ENCODE measurements around the gene TRIM7. TPM values are rescaled to one million over a fixed set of nuclear protein-coding genes. Genes with fewer than 3 reads are reported as not detected.
A peak's percentile ranks its signal among the peaks of the same experiment; 100 is the strongest.

TRIM7 gene
- total and polyA plus RNA-seq, 2 of the 4 experiments (the other 2 are of a cell fraction) = 0.54 to 1.0 TPM

DNA sequence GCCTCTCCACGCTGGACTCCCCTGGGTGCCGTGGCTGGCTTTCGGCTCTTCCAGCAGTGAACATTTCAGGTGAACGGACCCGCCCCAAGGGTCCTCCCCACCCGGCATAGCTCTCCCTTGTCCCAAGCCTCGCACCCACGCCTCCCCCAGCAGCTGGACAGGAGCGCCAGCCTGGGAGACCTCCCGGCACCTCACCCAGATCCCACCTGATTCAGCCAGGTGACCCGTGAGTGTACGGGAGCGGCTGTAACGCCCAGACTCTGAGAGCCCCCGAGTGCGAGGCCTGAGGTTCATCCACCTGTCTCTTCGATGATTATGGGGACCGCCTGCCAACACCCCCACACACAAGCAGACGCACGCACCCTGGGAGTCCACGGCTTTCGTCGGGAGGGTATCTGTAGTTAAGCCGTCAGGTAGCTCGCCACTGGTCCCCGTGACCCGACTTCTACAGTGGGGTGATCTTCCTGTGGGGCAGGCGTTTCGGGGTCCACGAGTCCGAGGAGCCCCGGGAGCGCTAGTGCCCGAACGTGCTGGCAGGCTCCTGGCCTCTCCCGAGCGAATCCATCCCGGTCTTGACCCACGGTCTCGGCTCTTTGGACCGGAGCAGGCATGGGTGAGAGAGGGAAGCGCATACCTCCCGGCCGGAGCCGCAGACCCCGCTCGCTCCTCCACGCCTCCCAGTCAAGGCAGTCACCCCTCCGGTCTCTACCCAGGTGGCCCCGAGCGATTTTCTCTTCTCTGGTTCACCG lies 14.9 kb downstream of the TRIM7 start:
- CTCF ChIA-PET = interaction anchor here (1.0 to 2.5 kb wide), 2 partner anchors 17 to 91 kb away, joined by 3 to 10 read pairs; no protein-coding TSS in a partner anchor

More for the DNA sequence above, 14.9 kb downstream of the TRIM7 start:
- BruUV-seq (replicated peaks) = no TSS peak
- POLR2A ChIA-PET (ENCODE audit: unreplicated experiment) = no interaction called here
- H3K56ac ChIP-seq (ENCODE audit: extremely low read depth, insufficient read depth, low read length) = no peak overlapping the region
- peaks cover 4% of the 10 kb centered on the region for H3K4me1 ChIP-seq (ENCODE audit: control insufficient read depth, insufficient read depth, low read length)
- no peak overlapping the region for H3K23ac ChIP-seq (ENCODE audit: low read depth, low read length)
- no peak overlapping the region for H2AK5ac ChIP-seq (ENCODE audit: low read depth, low read length)
- H2AFZ ChIP-seq (replicated peaks; ENCODE audit: low read length, poor library complexity) = peak overlapping the region; percentile 99
- in situ Hi-C loops (cut with MboI; ENCODE audit: low sequenced_read_pairs) = loop anchor here (5.0 to 10.0 kb wide), 2 partner anchors 67 to 385 kb away; partner anchors contain the start of gene MGAT1
- no peaks in the 10 kb centered on the region for H3K27me3 ChIP-seq (ENCODE audit: control insufficient read depth, insufficient read depth, low read length)
- H3K36me3 ChIP-seq (ENCODE audit: control insufficient read depth, insufficient read depth, low read length) = no peaks in the 10 kb centered on the region
- H2AK9ac ChIP-seq (replicated peaks; ENCODE audit: low read depth, low read length, poor library complexity) = peak overlapping the region; percentile 81
- H3K9me1 ChIP-seq (ENCODE audit: insufficient read depth, low read length) = peaks cover 5% of the 10 kb centered on the region
- H2BK15ac ChIP-seq (ENCODE audit: low read depth, low read length) = no peak overlapping the region
- H4K20me1 ChIP-seq (ENCODE audit: insufficient read depth, low read length) = peaks cover 12% of the 10 kb centered on the region
- no peak overlapping the region for H3K14ac ChIP-seq (replicated peaks; ENCODE audit: low read depth, low read length)
- peak overlapping the region; percentile 10 for H3K9ac ChIP-seq (ENCODE audit: low read depth, low read length)
- no peak overlapping the region for H4K5ac ChIP-seq (ENCODE audit: low read depth, low read length)
- ATAC-seq (ENCODE audit: low read depth) (no peak), DNase-seq (no peak)
- 4% methylated on average over 12 of the region's 52 CpGs; no CpG with 5 or more reads in 1 of the 2 experiments for WGBS, 2 experiments (ENCODE audit: extremely low coverage in 2 of 2, insufficient read length in 1 of 2)
- TF ChIP-seq CEBPB (IDR thresholded peaks at IDR 0.05; ENCODE audit: low read depth, low read length) (no peak), MXI1 (IDR thresholded peaks at IDR 0.05; ENCODE audit: borderline replicate concordance, low read depth, low read length) (no peak), BHLHE40 (IDR thresholded peaks at IDR 0.05; ENCODE audit: low read depth, low read length) (no peak), MAZ (IDR thresholded peaks at IDR 0.05; ENCODE audit: borderline replicate concordance, low read depth, low read length) (no peak), NFE2L2 (IDR thresholded peaks at IDR 0.05; ENCODE audit: low read depth, low read length) (no peak), RCOR1 (IDR thresholded peaks at IDR 0.05; ENCODE audit: insufficient replicate concordance, low read length) (no peak), POLR2A (IDR thresholded peaks at IDR 0.05; ENCODE audit: low read depth, low read length) (no peak), FOS (IDR thresholded peaks at IDR 0.05; ENCODE audit: low read depth, low read length) (no peak), SMC3 (IDR thresholded peaks at IDR 0.05; ENCODE audit: low read depth, low read length) (no peak)
- TF ChIP-seq, protein P1, sequence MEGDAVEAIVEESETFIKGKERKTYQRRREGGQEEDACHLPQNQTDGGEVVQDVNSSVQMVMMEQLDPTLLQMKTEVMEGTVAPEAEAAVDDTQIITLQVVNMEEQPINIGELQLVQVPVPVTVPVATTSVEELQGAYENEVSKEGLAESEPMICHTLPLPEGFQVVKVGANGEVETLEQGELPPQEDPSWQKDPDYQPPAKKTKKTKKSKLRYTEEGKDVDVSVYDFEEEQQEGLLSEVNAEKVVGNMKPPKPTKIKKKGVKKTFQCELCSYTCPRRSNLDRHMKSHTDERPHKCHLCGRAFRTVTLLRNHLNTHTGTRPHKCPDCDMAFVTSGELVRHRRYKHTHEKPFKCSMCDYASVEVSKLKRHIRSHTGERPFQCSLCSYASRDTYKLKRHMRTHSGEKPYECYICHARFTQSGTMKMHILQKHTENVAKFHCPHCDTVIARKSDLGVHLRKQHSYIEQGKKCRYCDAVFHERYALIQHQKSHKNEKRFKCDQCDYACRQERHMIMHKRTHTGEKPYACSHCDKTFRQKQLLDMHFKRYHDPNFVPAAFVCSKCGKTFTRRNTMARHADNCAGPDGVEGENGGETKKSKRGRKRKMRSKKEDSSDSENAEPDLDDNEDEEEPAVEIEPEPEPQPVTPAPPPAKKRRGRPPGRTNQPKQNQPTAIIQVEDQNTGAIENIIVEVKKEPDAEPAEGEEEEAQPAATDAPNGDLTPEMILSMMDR (conservative IDR thresholded peaks at IDR 0.05; ENCODE audit: low read depth, low read length) = no peak
- TF ChIP-seq, protein P2, sequence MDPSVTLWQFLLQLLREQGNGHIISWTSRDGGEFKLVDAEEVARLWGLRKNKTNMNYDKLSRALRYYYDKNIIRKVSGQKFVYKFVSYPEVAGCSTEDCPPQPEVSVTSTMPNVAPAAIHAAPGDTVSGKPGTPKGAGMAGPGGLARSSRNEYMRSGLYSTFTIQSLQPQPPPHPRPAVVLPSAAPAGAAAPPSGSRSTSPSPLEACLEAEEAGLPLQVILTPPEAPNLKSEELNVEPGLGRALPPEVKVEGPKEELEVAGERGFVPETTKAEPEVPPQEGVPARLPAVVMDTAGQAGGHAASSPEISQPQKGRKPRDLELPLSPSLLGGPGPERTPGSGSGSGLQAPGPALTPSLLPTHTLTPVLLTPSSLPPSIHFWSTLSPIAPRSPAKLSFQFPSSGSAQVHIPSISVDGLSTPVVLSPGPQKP (IDR thresholded peaks at IDR 0.05; ENCODE audit: borderline replicate concordance, low read depth, low read length) = no peak
- intact Hi-C loops (cut with micrococcal nuclease) = loop anchor here (5.0 kb wide), 1 partner anchor 72 kb away; the partner anchor contains the start of gene TRIM52
- peaks cover 10 to 11% of the 10 kb centered on the region in 2 experiments; a peak in 3 of 4 replicates for H3K79me1 ChIP-seq (ENCODE audit: low read depth in 1 of 2, low read length in 2 of 2)
- no peak overlapping the region for H2BK5ac ChIP-seq (ENCODE audit: low read depth, low read length, poor library complexity, severe bottlenecking)
- no peak overlapping the region for H2BK20ac ChIP-seq (ENCODE audit: low read depth, low read length)
- no peak overlapping the region for H2BK120ac ChIP-seq (ENCODE audit: low read depth, low read length)
- dilution Hi-C loops (cut with HindIII; ENCODE audit: low sequenced_read_pairs, unreplicated experiment) = no loop called here
- no peak overlapping the region for H3K4ac ChIP-seq (ENCODE audit: low read depth, low read length)
- H3K4me2 ChIP-seq (ENCODE audit: low read depth, low read length) = peak overlapping the region; percentile 87
- no peak overlapping the region for H3K18ac ChIP-seq (ENCODE audit: low read depth, low read length)
- H3K9me3 ChIP-seq (ENCODE audit: control insufficient read depth, insufficient read depth, low read length) = no peaks in the 10 kb centered on the region
- peak overlapping the region; percentile 65 for H3K4me3 ChIP-seq (ENCODE audit: insufficient read depth, low read depth, low read length)
- H4K91ac ChIP-seq (ENCODE audit: insufficient read depth, low read depth, low read length) = no peak overlapping the region
- H3K27ac ChIP-seq (ENCODE audit: insufficient read depth, low read length) = no peak overlapping the region
- no peak overlapping the region for H4K8ac ChIP-seq (ENCODE audit: low read depth in 2 of 2, low read length in 2 of 2)

Measured in IMR-90 (cell line).